Epithelial cell of esophagus (primary cell): ENCODE results near the gene CACNA2D1.

ENCODE experiments used
- DNase-seq: peaks from one replicate; pipeline ENCODE4 v3.0.0; 2010; ENCODE audit warnings: low read depth
- H3K4me3 ChIP-seq: 2 replicates; pipeline ENCODE4 v1.5.1; 2011; ENCODE audit warnings: mild to moderate bottlenecking, low read length, control low read depth
- TF ChIP-seq, protein P1 (sequence below): IDR thresholded peaks from 2 replicates; pipeline ENCODE4 v1.5.1; 2011; ENCODE audit warnings: low read depth, mild to moderate bottlenecking, low read length, control low read depth, inconsistent platforms; ENCODE audit not compliant: insufficient read depth; ENCODE audit errors: missing control alignments

The CACNA2D1 gene

DNA sequence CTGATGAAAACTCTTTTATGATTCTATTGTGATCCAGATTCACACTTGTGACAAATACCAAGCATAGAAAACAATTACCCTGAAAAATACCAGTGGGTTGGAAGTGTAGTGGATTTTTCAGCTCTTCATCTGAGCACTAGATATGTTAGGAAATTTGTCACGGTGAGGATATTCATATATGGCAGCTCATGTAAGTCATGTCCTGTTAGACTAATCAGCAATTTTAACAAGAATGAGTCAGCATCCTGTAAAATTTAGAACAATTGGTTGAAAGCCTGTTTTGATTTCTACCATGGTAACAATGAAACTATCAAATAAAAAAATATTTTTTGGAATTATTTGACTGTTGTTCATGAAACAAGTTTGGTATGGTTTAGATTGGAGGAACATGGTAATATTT is 334.3 kb downstream of the CACNA2D1 start:
- TF ChIP-seq, protein P1, sequence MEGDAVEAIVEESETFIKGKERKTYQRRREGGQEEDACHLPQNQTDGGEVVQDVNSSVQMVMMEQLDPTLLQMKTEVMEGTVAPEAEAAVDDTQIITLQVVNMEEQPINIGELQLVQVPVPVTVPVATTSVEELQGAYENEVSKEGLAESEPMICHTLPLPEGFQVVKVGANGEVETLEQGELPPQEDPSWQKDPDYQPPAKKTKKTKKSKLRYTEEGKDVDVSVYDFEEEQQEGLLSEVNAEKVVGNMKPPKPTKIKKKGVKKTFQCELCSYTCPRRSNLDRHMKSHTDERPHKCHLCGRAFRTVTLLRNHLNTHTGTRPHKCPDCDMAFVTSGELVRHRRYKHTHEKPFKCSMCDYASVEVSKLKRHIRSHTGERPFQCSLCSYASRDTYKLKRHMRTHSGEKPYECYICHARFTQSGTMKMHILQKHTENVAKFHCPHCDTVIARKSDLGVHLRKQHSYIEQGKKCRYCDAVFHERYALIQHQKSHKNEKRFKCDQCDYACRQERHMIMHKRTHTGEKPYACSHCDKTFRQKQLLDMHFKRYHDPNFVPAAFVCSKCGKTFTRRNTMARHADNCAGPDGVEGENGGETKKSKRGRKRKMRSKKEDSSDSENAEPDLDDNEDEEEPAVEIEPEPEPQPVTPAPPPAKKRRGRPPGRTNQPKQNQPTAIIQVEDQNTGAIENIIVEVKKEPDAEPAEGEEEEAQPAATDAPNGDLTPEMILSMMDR = no peak
- H3K4me3 ChIP-seq = no peak overlapping the region
- DNase-seq = peak; percentile 38

DNA sequence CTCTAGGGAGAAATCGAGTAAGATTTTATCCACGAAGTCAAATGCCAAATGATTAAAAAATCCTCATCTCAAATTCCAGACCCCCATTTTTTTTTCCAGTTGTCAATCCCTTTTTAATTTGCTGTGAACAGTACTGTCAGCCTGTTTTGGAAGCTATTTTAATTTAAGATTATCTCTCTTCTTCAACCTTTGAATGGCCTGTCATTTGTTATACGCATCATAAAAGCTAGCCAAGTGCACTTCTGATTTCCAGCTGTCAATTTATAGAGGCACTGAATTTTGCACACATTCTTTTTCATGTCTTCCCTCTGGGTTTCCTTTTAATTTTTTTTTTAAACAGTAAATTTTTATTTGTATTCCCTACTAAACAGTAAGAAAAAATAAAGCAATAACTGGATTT is 337.4 kb downstream of the CACNA2D1 start:
- no peak for DNase-seq
- no peak overlapping the region for H3K4me3 ChIP-seq
- TF ChIP-seq, protein P1 = no peak

GRCh38 chr7:82105463-82105862 is 338.1 kb downstream of the CACNA2D1 start:
- DNase-seq = peak; percentile 78
- no peak overlapping the region for H3K4me3 ChIP-seq
- TF ChIP-seq, protein P1 = no peak

DNA sequence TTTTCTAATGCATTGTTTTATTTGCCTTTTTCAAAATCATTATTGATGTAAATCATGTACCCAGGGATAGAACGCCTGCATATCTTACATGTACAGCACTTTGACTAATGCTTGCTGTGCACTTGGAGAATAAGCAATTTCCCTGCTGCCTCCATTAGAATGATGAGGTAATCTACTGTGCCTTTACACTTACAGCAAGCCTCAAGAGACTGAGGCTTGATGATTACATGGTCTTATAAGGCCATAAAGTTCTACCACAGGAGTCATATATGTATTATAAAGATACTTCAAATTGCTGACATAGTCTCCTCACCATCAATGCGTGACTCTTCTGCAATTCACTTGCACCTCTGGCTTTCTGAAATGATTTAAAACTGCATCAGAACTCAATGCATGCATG is 345.2 kb downstream of the CACNA2D1 start:
- DNase-seq = no peak

GRCh38 chr7:82091126-82091684 is 352.4 kb downstream of the CACNA2D1 start:
- TF ChIP-seq, protein P1 = no peak

More for the DNA sequence above, 345.2 kb downstream of the CACNA2D1 start:
- no peak overlapping the region for H3K4me3 ChIP-seq
- TF ChIP-seq, protein P1 = no peak

DNA sequence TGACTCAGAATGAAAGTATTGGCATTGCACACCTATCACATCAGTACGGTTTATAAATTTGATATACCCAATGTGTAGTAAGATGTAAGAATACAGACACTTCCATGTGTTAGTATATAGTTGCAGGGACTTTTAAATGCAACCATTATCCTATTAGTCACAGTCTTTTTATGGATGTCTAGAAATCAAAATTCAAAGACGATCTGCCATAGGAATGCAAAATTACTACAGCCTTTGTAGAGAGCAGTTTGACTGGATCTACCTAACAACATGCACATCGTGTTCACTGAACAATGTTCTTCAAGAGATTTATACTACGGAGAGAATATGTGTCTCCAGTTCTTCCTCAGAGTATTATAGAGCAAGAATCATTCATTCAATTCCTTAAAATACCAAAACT is 356.5 kb downstream of the CACNA2D1 start:
- TF ChIP-seq, protein P1 = no peak
- H3K4me3 ChIP-seq = no peak overlapping the region
- DNase-seq = no peak

More at GRCh38 chr7:82091126-82091684, 352.4 kb downstream of the CACNA2D1 start:
- DNase-seq = no peak
- H3K4me3 ChIP-seq = no peak overlapping the region

- TF ChIP-seq, protein P1 = no peak
- no peak overlapping the region for H3K4me3 ChIP-seq
- no peak for DNase-seq
Measured at GRCh38 chr7:82085116-82085515, 358.5 kb downstream of the CACNA2D1 start.
